Measurements from ENCODE around the gene KDM2A.
"Not testable (repeated sequence)": the region's sequence is repeated elsewhere in the genome, so short reads cannot be mapped to it uniquely, and the experiment has no call there.

- not testable (repeated sequence) for TF ChIP-seq JUN (IDR thresholded peaks at IDR 0.05; ENCODE audit: borderline replicate concordance, insufficient read depth, insufficient read length, low read depth); POLR2A (IDR thresholded peaks at IDR 0.05; ENCODE audit: low read depth, low read length); EZH2 (IDR thresholded peaks at IDR 0.05; ENCODE audit: borderline replicate concordance, low read depth, low read length, severe bottlenecking); POLR2AphosphoS5 (IDR thresholded peaks at IDR 0.05; ENCODE audit: insufficient read depth, low read depth, low read length); MYC (IDR thresholded peaks at IDR 0.05; ENCODE audit: low read depth, low read length)
- TF ChIP-seq, protein P1, sequence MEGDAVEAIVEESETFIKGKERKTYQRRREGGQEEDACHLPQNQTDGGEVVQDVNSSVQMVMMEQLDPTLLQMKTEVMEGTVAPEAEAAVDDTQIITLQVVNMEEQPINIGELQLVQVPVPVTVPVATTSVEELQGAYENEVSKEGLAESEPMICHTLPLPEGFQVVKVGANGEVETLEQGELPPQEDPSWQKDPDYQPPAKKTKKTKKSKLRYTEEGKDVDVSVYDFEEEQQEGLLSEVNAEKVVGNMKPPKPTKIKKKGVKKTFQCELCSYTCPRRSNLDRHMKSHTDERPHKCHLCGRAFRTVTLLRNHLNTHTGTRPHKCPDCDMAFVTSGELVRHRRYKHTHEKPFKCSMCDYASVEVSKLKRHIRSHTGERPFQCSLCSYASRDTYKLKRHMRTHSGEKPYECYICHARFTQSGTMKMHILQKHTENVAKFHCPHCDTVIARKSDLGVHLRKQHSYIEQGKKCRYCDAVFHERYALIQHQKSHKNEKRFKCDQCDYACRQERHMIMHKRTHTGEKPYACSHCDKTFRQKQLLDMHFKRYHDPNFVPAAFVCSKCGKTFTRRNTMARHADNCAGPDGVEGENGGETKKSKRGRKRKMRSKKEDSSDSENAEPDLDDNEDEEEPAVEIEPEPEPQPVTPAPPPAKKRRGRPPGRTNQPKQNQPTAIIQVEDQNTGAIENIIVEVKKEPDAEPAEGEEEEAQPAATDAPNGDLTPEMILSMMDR (IDR thresholded peaks at IDR 0.05; ENCODE audit: extremely low read depth in 1 of 2, insufficient read depth in 1 of 2, low read depth in 1 of 2, low read length in 2 of 2) = not testable (repeated sequence)
- TF ChIP-seq, protein P2, sequence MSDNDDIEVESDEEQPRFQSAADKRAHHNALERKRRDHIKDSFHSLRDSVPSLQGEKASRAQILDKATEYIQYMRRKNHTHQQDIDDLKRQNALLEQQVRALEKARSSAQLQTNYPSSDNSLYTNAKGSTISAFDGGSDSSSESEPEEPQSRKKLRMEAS (IDR thresholded peaks at IDR 0.05; ENCODE audit: insufficient read depth, insufficient read length) = not testable (repeated sequence)
These were observed 4.7 kb downstream of the KDM2A start for GRCh38 chr11:67123801-67124200.
